DLD1 (cell line): ENCODE results near the gene MID1.

ENCODE experiments used
- in situ Hi-C: cut with HindIII; loops from 2 replicates; pipeline ENCODE4 v1.10.0; 2017; ENCODE audit warnings: low sequenced_read_pairs

MID1 gene

DNA sequence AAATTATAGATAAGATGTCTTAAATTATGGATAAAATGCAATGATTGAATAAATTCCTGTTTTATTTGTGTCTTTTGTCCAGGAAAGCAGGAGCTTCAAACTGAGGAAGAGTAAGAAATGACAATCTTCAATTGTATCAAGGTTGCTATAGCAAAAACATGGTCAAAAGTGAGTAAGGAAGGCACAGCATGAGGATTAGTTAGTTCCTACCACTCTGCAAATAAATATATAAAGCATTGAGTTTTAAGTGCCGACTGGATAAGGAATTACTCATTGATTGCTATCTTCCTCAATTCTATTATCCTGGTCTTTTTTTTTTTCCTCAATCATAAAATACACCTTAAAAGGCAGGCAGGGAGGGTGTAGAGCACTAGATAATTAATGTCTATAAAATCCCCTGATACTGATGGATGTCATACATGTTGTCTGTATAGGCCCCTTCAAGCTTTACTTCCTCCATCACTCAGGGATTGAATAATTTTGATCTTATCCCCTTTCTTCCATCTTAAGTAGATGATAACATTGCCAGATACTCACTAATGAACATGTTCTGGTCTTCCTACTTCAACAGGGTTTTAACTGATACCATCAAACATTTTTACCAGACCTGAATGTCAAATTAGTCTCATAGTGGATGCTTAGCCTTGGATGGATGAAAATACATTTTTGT lies 86.6 kb downstream of the MID1 start:
- in situ Hi-C loops = no loop called here

- in situ Hi-C loops = no loop called here
Observed at GRCh38 chrX:10531927-10532326, 88.5 kb downstream of the MID1 start.

DNA sequence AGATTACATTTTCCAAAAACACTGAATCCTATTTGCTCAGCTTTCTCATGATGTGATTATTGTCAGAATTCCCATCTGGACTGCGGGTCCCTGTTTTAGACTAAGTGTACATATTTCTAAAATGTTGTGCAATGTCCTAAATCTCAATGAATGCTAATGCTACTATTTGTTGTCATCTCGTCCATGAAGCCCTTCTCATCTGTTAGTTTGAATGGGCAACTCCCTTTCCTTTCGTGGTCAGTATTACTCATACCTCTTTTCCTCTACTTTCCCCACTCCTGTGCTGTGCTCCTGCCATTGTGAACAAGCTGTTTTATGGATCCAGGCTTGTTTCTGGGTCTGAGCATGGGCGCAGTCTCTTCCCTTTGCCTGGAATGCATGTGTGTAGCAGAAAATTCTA lies 91.0 kb downstream of the MID1 start:
- in situ Hi-C loops = no loop called here

DNA sequence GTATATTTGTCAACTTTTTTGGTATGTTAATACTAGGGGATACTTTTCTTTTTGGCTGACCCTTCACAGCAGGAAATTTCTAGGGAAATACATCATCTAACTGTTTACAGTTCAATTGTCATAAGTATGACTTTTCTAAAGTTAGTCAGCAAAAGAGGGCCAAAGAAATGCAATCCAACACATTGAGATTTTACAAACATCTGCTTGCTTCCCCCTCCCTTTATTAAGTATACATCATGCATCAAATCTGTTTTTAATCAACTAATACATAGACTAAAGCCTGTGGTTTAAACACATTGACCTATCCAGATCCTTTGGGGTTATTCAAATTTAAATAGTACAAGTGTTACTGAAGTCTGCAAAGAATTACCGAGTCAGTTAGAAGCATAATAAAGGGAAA lies 93.9 kb downstream of the MID1 start:
- in situ Hi-C loops = no loop called here

DNA sequence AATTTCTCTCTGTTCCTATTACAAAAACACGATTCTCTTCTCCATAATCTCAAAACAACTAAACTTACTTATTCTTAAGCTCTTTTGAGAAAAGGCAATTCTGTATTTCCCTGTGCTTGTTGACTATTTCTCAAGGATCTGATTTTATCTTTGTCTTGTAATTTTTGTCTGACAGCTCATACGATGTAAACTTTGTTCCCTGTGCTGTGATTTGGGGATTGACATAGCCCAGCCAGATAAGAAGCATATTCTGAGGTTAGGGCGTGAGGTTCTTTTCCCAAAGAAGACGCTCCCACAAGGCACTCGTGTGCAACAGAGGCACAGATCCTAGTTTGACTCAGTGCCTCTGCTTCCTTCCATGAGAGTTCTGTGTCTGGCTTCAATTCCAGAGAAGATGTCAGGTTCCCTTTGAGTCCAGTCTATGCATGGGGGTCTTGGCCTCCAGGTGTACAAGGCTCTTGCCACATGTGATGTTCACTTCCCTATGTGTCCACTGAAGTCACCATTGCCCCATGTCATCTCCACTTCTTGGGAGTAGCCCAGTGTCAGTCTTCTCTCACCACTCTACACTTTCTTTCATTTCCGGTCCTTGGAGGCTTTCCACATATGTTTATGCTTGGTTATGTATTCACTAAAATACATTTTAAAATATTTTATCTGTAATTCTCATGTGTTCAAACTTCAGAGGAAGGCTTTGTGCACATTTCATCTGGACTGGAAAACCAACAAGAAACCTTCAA lies 94.8 kb downstream of the MID1 start:
- in situ Hi-C loops = no loop called here

- in situ Hi-C loops = no loop called here
Observed at GRCh38 chrX:10524578-10524977, 95.8 kb downstream of the MID1 start.

- in situ Hi-C loops = no loop called here
Observed at GRCh38 chrX:10519761-10520160, 100.6 kb downstream of the MID1 start.

GRCh38 chrX:10519278-10519677 lies 101.1 kb downstream of the MID1 start:
- in situ Hi-C loops = no loop called here

DNA sequence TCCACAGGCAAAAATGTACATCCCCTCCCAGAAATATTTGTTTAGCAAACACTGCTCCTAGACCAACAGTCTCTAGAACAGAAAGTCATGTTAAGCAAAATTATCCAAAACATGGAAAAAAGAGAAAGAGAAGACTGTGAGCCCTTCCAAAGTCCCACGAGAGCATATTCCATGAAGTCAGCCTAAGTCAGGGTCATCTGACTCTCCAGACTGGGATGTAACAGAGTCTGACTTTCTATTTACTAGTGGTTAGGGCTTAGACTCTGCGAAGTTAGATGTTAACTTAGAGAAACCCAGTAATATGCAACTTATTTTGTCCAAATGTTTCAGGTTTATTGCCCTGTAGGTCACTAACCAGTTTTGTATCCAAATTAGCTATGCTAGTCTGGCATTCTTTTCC lies 102.3 kb downstream of the MID1 start:
- in situ Hi-C loops = no loop called here

- in situ Hi-C loops = no loop called here
Observed at GRCh38 chrX:10516781-10517322, 103.5 kb downstream of the MID1 start.

DNA sequence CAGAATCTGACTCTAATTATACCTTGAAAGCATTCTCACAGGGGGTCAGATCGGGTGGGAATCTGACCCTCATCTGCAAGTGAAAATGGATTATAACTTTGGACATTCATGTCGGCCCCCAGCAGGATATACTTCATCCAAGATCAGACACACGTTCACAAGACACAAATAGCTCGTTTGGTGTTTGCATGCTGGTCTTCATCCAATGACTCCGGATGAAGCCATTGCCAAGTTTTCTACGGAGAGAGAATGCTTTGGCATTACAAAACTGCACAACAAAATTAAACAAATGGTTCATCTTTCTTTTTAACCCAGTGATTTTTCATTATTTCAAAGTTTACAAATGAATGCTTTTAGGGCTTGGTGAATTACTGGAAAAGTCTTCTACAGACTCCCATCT lies 105.5 kb downstream of the MID1 start:
- in situ Hi-C loops = no loop called here

DNA sequence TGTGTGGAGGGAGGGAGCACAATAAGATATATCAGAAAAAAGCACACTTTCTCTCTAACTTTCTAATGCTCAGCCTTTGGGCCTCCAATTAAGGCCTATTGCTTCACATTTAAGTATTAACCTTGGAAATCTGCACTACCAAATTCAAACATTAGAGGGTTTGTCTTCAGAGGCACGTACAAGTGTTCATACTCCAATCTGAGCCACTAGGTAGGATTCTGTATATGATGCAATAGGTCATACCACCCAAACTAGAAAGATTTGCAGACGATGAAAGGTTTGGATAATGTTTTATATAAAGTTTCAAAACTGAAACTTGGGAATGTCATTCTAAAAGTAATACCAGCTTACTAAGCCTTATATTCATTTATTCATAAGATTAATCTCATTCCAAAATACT lies 106.4 kb downstream of the MID1 start:
- in situ Hi-C loops = no loop called here

GRCh38 chrX:10512741-10513140 lies 107.6 kb downstream of the MID1 start:
- in situ Hi-C loops = no loop called here

DNA sequence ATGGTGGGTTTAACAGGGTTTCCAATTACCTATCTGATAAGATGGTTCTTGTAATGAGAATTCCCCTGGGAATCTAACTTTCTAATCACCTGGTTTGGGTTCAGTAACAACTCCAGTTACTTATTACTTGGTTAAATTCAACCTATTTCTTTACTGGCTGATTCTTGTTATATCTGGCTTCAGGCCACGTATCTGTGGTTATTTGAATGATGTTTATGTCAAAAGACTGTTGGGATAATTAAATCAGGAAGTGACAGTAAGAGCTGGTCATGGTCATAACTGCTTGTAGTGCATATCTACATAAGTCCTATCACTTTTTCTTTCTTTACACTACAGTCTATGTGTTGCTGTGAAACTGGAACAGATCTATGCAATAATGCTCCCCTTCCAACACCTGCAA lies 108.1 kb downstream of the MID1 start:
- in situ Hi-C loops = no loop called here

DNA sequence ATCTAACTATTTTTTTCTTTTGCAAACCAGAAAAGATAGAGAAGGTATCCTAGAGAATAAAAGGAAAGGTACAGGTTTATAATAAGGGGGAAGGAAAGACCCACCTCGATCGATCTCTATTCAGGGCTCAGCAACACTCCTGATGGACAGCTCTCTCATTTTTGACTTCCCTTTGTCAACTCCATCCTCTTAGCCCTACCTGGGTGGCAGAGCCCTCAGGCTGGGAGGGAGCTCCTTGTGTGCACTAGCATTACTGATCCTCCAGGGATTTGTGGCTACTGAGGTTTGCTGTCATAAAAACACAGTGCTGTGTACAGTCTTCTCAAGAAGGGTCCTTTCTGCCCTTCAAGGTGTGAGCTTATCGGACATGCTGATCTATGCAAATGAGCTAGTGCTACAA lies 111.0 kb downstream of the MID1 start:
- in situ Hi-C loops = no loop called here

DNA sequence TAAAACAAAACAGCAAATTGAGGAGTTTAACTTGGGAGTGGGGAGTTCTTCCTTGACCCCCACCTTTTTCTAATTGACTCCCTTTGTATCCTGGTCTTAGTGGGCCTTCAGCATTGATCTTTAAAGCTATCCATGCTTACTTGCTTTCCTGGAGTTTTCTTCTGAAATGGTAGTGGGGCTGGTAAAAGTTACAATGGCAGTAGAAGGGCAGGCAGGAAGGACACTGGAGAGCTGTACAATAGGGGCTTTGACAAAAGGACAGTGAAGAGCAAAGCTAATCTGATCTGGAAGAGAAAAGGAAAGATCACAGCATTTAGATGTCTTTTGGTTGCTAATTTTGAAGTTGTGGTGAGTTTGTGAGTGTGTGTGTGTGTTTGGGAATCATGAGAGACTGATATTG lies 111.5 kb downstream of the MID1 start:
- in situ Hi-C loops = no loop called here

DNA sequence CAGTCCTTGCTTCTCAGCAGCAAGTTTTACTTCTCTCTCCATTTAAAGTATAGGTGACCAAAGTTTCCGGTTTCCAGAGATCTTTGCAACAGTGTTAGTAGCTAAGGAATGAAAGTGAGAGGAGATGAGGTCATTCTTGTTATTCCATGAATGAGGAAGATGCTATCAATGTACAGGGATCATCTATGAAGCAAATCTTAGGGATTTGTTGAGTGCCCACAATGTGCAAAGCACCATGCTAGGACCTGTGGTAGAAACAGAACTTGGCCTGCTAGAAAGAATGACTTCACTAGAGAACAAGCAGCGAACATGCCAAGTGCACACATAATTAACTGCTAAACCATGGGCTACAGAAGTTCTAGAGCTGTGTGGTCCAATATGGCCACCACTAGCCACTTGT lies 112.5 kb downstream of the MID1 start:
- in situ Hi-C loops = no loop called here

GRCh38 chrX:10507181-10507580 lies 113.2 kb downstream of the MID1 start:
- in situ Hi-C loops = no loop called here

- in situ Hi-C loops = no loop called here
Observed at GRCh38 chrX:10506781-10507180, 113.6 kb downstream of the MID1 start.

DNA sequence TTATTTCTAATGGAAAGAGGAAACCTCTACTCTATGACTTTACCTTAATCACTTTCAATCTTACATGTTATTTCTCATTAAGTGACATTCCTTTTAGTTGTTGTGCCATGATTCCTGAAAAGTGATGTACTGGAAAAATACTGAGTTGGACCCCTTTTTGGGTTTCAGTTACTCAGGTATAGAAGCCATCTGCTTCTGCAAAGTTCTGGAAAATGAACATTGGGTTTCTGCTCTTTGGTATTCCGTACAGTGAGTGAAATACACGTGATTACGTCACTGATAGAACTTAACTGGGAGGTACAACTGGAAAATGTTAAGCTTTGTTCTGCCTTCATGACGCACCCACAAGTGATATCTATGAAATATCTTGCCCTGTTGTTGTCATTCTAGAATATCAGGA lies 114.7 kb downstream of the MID1 start:
- in situ Hi-C loops = no loop called here

DNA sequence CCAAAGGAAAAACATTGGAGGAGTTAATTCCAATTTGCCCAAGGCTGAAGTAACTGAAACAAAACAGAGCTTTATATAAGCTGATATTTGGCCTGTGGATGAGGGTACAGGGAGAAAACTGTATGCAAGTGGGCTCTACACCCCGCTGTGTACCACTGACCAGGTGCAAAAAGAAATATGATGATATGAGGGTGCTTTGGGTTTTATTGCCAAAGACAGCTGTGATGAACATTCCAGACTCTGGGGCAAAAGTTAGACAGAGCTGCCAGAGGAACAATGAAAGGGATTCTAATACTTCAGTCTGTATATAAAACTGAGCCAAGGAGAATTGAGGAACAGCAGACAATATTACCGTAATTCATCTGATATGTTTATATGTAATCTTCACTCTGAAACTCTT lies 117.4 kb downstream of the MID1 start:
- in situ Hi-C loops = no loop called here

DNA sequence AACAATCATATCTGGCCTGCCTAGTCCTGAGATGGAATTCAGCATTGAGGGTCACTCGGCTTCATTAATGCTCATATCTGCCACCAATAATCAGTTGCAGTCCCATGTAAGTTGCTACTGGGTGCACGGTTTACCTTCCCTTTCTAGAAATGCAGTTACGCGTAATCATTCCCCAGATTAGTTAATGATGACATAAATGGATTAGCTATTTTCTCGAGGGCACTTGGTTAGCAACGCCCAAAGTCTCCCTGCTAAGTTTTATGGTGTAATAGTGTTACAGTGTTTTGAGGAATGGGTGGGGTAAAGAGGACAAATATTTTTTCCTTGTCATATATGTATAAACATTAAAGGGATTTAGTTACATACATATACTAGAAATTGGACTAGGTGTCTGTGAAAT lies 118.8 kb downstream of the MID1 start:
- in situ Hi-C loops = no loop called here
